Endodermal cell (in vitro differentiated cells): ENCODE results near the gene CLEC4G. TPM values are rescaled to one million over a fixed set of nuclear protein-coding genes. Genes with fewer than 3 reads are reported as not detected.

Source experiments
- DNase-seq: peaks from one replicate; pipeline ENCODE4 v3.0.0-alpha.2; 2017
- H3K27ac ChIP-seq: 2 replicates; pipeline ENCODE4 v1.5.1; 2013; ENCODE audit warnings: mild to moderate bottlenecking, low read depth, low read length, moderate library complexity
- H3K27me3 ChIP-seq: 2 replicates; pipeline ENCODE4 v1.6.1; 2013; ENCODE audit warnings: mild to moderate bottlenecking, low read length, moderate library complexity; ENCODE audit not compliant: insufficient read depth, control insufficient read depth, poor library complexity, severe bottlenecking
- H3K36me3 ChIP-seq: 2 replicates; pipeline ENCODE4 v1.7.0; 2013; ENCODE audit warnings: mild to moderate bottlenecking, low read length, moderate library complexity; ENCODE audit not compliant: control insufficient read depth, insufficient read depth
- H3K4me1 ChIP-seq: one replicate; pipeline ENCODE4 v1.7.0; 2013; ENCODE audit warnings: low read length; ENCODE audit not compliant: control insufficient read depth, insufficient read depth
- H3K4me3 ChIP-seq: 2 replicates; pipeline ENCODE4 v1.5.1; 2013; ENCODE audit warnings: mild to moderate bottlenecking, low read length, moderate library complexity
- H3K9ac ChIP-seq: 2 replicates; pipeline ENCODE4 v1.6.1; 2013; ENCODE audit warnings: mild to moderate bottlenecking, low read length, moderate library complexity; ENCODE audit not compliant: poor library complexity, severe bottlenecking; ENCODE audit errors: extremely low read depth
- H3K9me3 ChIP-seq: 2 replicates; pipeline ENCODE4 v1.6.1; 2013; ENCODE audit warnings: mild to moderate bottlenecking, low read length, moderate library complexity; ENCODE audit not compliant: control insufficient read depth
- H3K27ac Mint-ChIP-seq: 2 replicates; pipeline ENCODE4 v1.8.0; 2020; ENCODE audit warnings: mixed read lengths
- H3K27me3 Mint-ChIP-seq: 2 replicates; pipeline ENCODE4 v1.8.0; 2021; ENCODE audit warnings: mild to moderate bottlenecking, mixed read lengths; ENCODE audit not compliant: insufficient read depth
- H3K36me3 Mint-ChIP-seq: 2 replicates; pipeline ENCODE4 v1.8.0; 2020; ENCODE audit warnings: low read depth, mixed read lengths
- H3K4me1 Mint-ChIP-seq: 2 replicates; pipeline ENCODE4 v1.8.0; 2020; ENCODE audit warnings: mixed read lengths
- H3K4me3 Mint-ChIP-seq: 2 replicates; pipeline ENCODE4 v1.8.0; 2020; ENCODE audit warnings: mild to moderate bottlenecking, moderate library complexity, mixed read lengths
- H3K9me3 Mint-ChIP-seq: 2 replicates; pipeline ENCODE4 v1.8.0; 2020; ENCODE audit warnings: mild to moderate bottlenecking, mixed read lengths
- CTCF ChIP-seq: fragments of 200-600 bp; sonication (generic); conservative IDR thresholded peaks from 2 replicates; pipeline ENCODE4 v1.5.0; 2021; ENCODE audit warnings: antibody characterized with exemption, mild to moderate bottlenecking
- WGBS, 2 experiments: methylation state at CpG; one replicate each; pipeline versions ENCODE4 v1.1.5 to v1.1.7; 2013; ENCODE audit warnings: missing lambda C conversion rate in 2 of 2, mixed read lengths in 1 of 2; ENCODE audit not compliant: insufficient coverage in 1 of 2, insufficient read length in 1 of 2; 5-methylcytosine and 5-hydroxymethylcytosine counted together
- total RNA-seq, 2 donors: library from RNA; stranded (reverse); fragmentation: NEBNext Ultra II Directional in 1 of 2; extraction: Animal tissue kit (Norgen Biotek cat#: 25700) in 1 of 2; gene quantifications; 2 replicates in 1 of 2; 3 replicates in 1 of 2; pipeline ENCODE4 v1.2.1, GENCODE V29; 2021

Gene CLEC4G
- total RNA-seq, 2 donors from 2014 or later, result not detected

- no peak for DNase-seq
- TF ChIP-seq CTCF, result no peak
- Histone ChIP-seq H3K4me3 (no peak overlapping the region), H3K9ac (no peak overlapping the region), H3K9me3 (no peaks in the 10 kb centered on the region), H3K27ac (no peak overlapping the region), H3K27me3 (peaks cover 5% of the 10 kb centered on the region), H3K36me3 (no peaks in the 10 kb centered on the region), H3K4me1 (no peaks in the 10 kb centered on the region)
- Mint-ChIP-seq H3K36me3 (no peaks in the 10 kb centered on the region), H3K4me3 (no peak overlapping the region), H3K9me3 (no peaks in the 10 kb centered on the region), H3K27me3 (peaks cover 14% of the 10 kb centered on the region), H3K27ac (no peak overlapping the region), H3K4me1 (no peaks in the 10 kb centered on the region)
These were observed 40.4 kb downstream of the CLEC4G start for GRCh38 chr19:7691497-7691896.

- Histone ChIP-seq H3K4me1 (no peaks in the 10 kb centered on the region), H3K4me3 (no peak overlapping the region), H3K36me3 (no peaks in the 10 kb centered on the region), H3K9ac (no peak overlapping the region), H3K27ac (no peak overlapping the region), H3K27me3 (peaks cover 5% of the 10 kb centered on the region), H3K9me3 (no peaks in the 10 kb centered on the region)
- H3K4me3 Mint-ChIP-seq, result no peak overlapping the region
- H3K9me3 Mint-ChIP-seq, result no peaks in the 10 kb centered on the region
- H3K27ac Mint-ChIP-seq, result no peak overlapping the region
- H3K27me3 Mint-ChIP-seq, result peaks cover 12% of the 10 kb centered on the region
- DNase-seq, result no peak
- H3K36me3 Mint-ChIP-seq, result no peaks in the 10 kb centered on the region
- 69 to 89% methylated on average over 5 to 8 of the region's 8 CpGs for WGBS, 2 experiments
- H3K4me1 Mint-ChIP-seq, result peaks cover 2% of the 10 kb centered on the region
- no peak for TF ChIP-seq CTCF
These were observed 41.1 kb downstream of the CLEC4G start for GRCh38 chr19:7690779-7691258.

GRCh38 chr19:7689165-7689564 is 42.7 kb downstream of the CLEC4G start:
- Histone ChIP-seq H3K9ac (no peak overlapping the region), H3K27me3 (peaks cover 5% of the 10 kb centered on the region), H3K4me3 (no peak overlapping the region), H3K27ac (no peak overlapping the region), H3K36me3 (no peaks in the 10 kb centered on the region), H3K4me1 (no peaks in the 10 kb centered on the region), H3K9me3 (no peaks in the 10 kb centered on the region)
- Mint-ChIP-seq H3K27ac (no peak overlapping the region), H3K9me3 (no peaks in the 10 kb centered on the region), H3K4me1 (peaks cover 5% of the 10 kb centered on the region), H3K36me3 (peaks cover 3% of the 10 kb centered on the region), H3K4me3 (no peak overlapping the region), H3K27me3 (peaks cover 7% of the 10 kb centered on the region)
- 86 to 89% methylated on average over 10 to 23 of the region's 23 CpGs for WGBS, 2 experiments
- no peak for DNase-seq
- no peak for TF ChIP-seq CTCF
